Right hindlimb (tissue), 1 donor: ENCODE data around the gene TMEM270.
A peak's percentile ranks its signal among the peaks of the same experiment; 100 is the strongest.

Experiments used
- DNase-seq: peaks from one replicate; pipeline ENCODE4 v3.0.0-alpha.2; 2018

The TMEM270 gene

GRCh38 chr7:73890555-73891147 is 29.7 kb downstream of the TMEM270 start:
- no peak for DNase-seq

- DNase-seq, result no peak
Observed at GRCh38 chr7:73891178-73891885, 30.4 kb downstream of the TMEM270 start.

GRCh38 chr7:73892003-73892999 is 31.3 kb downstream of the TMEM270 start:
- DNase-seq, result no peak

- peak; percentile 90 for DNase-seq
Observed at GRCh38 chr7:73893342-73894101, 32.6 kb downstream of the TMEM270 start.

- no peak for DNase-seq
Observed at GRCh38 chr7:73894166-73894565, 33.2 kb downstream of the TMEM270 start.

GRCh38 chr7:73894733-73895551 is 34.0 kb downstream of the TMEM270 start:
- DNase-seq, result peak; percentile 72

GRCh38 chr7:73895626-73896025 is 34.7 kb downstream of the TMEM270 start:
- no peak for DNase-seq

GRCh38 chr7:73896454-73896853 is 35.5 kb downstream of the TMEM270 start:
- no peak for DNase-seq

- DNase-seq, result peak; percentile 94
Observed at GRCh38 chr7:73899731-73900142, 38.8 kb downstream of the TMEM270 start.

GRCh38 chr7:73900286-73900685 is 39.3 kb downstream of the TMEM270 start:
- DNase-seq, result peak; percentile 60

- DNase-seq, result peak; percentile 17
Observed at GRCh38 chr7:73901231-73901822, 40.4 kb downstream of the TMEM270 start.

GRCh38 chr7:73901823-73902597 is 41.1 kb downstream of the TMEM270 start:
- DNase-seq, result peak; percentile 19

GRCh38 chr7:73903321-73904218 is 42.6 kb downstream of the TMEM270 start:
- no peak for DNase-seq

- peak; percentile 83 for DNase-seq
Observed at GRCh38 chr7:73904219-73905137, 43.5 kb downstream of the TMEM270 start.

GRCh38 chr7:73905360-73905759 is 44.4 kb downstream of the TMEM270 start:
- no peak for DNase-seq

- DNase-seq, result no peak
Observed at GRCh38 chr7:73906874-73907273, 45.9 kb downstream of the TMEM270 start.

GRCh38 chr7:73907554-73908122 is 46.7 kb downstream of the TMEM270 start:
- no peak for DNase-seq

- no peak for DNase-seq
Observed at GRCh38 chr7:73908123-73908611, 47.2 kb downstream of the TMEM270 start.
